HepG2 (cell line): Measurements from ENCODE around the gene SARS2. TPM values are rescaled to one million over a fixed set of nuclear protein-coding genes. Genes with fewer than 3 reads are reported as not detected.

Source experiments
- CBX1 ChIP-seq: IDR thresholded peaks from one replicate; pipeline ENCODE4 v1.6.1; 2016; ENCODE audit warnings: antibody characterized with exemption, low read depth
- CC2D1A ChIP-seq: sonication (generic); formaldehyde crosslinking; IDR thresholded peaks from 2 replicates; pipeline ENCODE4 v1.8.1; 2023; ENCODE audit warnings: mild to moderate bottlenecking, missing genetic modification reagents
- DMTF1 ChIP-seq: sonication (generic); formaldehyde crosslinking; IDR thresholded peaks from 2 replicates; pipeline ENCODE4 v1.4.0; 2020; ENCODE audit warnings: mild to moderate bottlenecking, missing genetic modification reagents
- FOSL1 ChIP-seq: sonication (generic); formaldehyde crosslinking; IDR thresholded peaks from 2 replicates; pipeline ENCODE4 v1.9.0; 2021; ENCODE audit warnings: missing genetic modification reagents, borderline replicate concordance
- HOXD1 ChIP-seq: sonication (generic); formaldehyde crosslinking; IDR thresholded peaks from 2 replicates; pipeline ENCODE4 v1.5.0; 2020; ENCODE audit warnings: missing genetic modification reagents
- IKZF1 ChIP-seq: fragments of 450-650 bp; IDR thresholded peaks from 2 replicates; pipeline ENCODE4 v1.7.1; 2016
- ISL2 ChIP-seq: sonication (generic); formaldehyde crosslinking; IDR thresholded peaks from 2 replicates; pipeline ENCODE4 v1.5.0; 2020; ENCODE audit warnings: missing genetic modification reagents
- MIXL1 ChIP-seq: IDR thresholded peaks from 2 replicates; pipeline ENCODE4 v1.6.1; 2016
- NFIC ChIP-seq: IDR thresholded peaks from 2 replicates; pipeline ENCODE4 v1.6.1; 2012; ENCODE audit warnings: mild to moderate bottlenecking, low read length, inconsistent platforms
- PBX2 ChIP-seq: IDR thresholded peaks from 2 replicates; pipeline ENCODE4 v1.6.1; 2016; ENCODE audit warnings: control low read depth
- PHF8 ChIP-seq: sonication (generic); formaldehyde crosslinking; IDR thresholded peaks from 2 replicates; pipeline ENCODE4 v1.5.0; 2020; ENCODE audit warnings: missing genetic modification reagents
- RBM22 ChIP-seq: fragments of 200-400 bp; formaldehyde crosslinking; optimal IDR thresholded peaks from 2 replicates; pipeline ENCODE3; 2017; ENCODE audit warnings: mild to moderate bottlenecking, low read length, moderate library complexity
- RBM39 ChIP-seq: fragments of 200-400 bp; formaldehyde crosslinking; IDR thresholded peaks from one replicate; pipeline ENCODE4 v1.6.1; 2018; ENCODE audit warnings: antibody characterized with exemption, mild to moderate bottlenecking, low read depth, low read length; ENCODE audit not compliant: poor library complexity, severe bottlenecking
- REPIN1 ChIP-seq: sonication (generic); formaldehyde crosslinking; IDR thresholded peaks from 2 replicates; pipeline ENCODE4 v1.8.0; 2022; ENCODE audit warnings: missing genetic modification reagents, low read depth, mild to moderate bottlenecking, borderline replicate concordance
- SALL1 ChIP-seq: sonication (generic); formaldehyde crosslinking; IDR thresholded peaks from 2 replicates; pipeline ENCODE4 v1.8.0; 2022; ENCODE audit warnings: mild to moderate bottlenecking, missing genetic modification reagents
- SNAPC2 ChIP-seq: sonication (generic); formaldehyde crosslinking; IDR thresholded peaks from 2 replicates; pipeline ENCODE4 v1.8.1; 2022; ENCODE audit warnings: mild to moderate bottlenecking, missing genetic modification reagents
- STAT5B ChIP-seq: sonication (generic); formaldehyde crosslinking; IDR thresholded peaks from 2 replicates; pipeline ENCODE4 v1.4.0; 2020; ENCODE audit warnings: missing genetic modification reagents
- TCF7 ChIP-seq: sonication (generic); IDR thresholded peaks from 2 replicates; pipeline ENCODE4 v1.6.1; 2016; ENCODE audit warnings: antibody characterized with exemption, low read depth
- ZNF160 ChIP-seq: sonication (generic); formaldehyde crosslinking; IDR thresholded peaks from 2 replicates; pipeline ENCODE4 v1.8.0; 2022; ENCODE audit warnings: mild to moderate bottlenecking, inconsistent platforms, missing genetic modification reagents
- ZNF18 ChIP-seq: sonication (generic); formaldehyde crosslinking; IDR thresholded peaks from 2 replicates; pipeline ENCODE4 v1.8.0; 2022; ENCODE audit warnings: mild to moderate bottlenecking, missing genetic modification reagents; ENCODE audit not compliant: insufficient replicate concordance
- ZNF331 ChIP-seq: sonication (generic); formaldehyde crosslinking; IDR thresholded peaks from 2 replicates; pipeline ENCODE4 v1.4.0; 2020; ENCODE audit warnings: missing genetic modification reagents
- ZNF337 ChIP-seq: sonication (generic); formaldehyde crosslinking; IDR thresholded peaks from 2 replicates; pipeline ENCODE4 v1.5.1; 2020; ENCODE audit warnings: missing genetic modification reagents, low read depth, mild to moderate bottlenecking, borderline replicate concordance
- ZNF549 ChIP-seq: sonication (generic); formaldehyde crosslinking; IDR thresholded peaks from 2 replicates; pipeline ENCODE4 v1.5.0; 2020; ENCODE audit warnings: missing genetic modification reagents
- ZNF572 ChIP-seq: sonication (generic); formaldehyde crosslinking; IDR thresholded peaks from 2 replicates; pipeline ENCODE4 v1.5.1; 2020; ENCODE audit warnings: mild to moderate bottlenecking, missing genetic modification reagents
- ZNF776 ChIP-seq: sonication (generic); formaldehyde crosslinking; IDR thresholded peaks from 2 replicates; pipeline ENCODE4 v1.4.0; 2020; ENCODE audit warnings: mild to moderate bottlenecking, missing genetic modification reagents
- ZSCAN12 ChIP-seq: sonication (generic); formaldehyde crosslinking; IDR thresholded peaks from 2 replicates; pipeline ENCODE4 v1.9.0; 2021; ENCODE audit warnings: mild to moderate bottlenecking, missing genetic modification reagents
- polyA plus RNA-seq, 8 experiments: library from polyadenylated mRNA; depleted of rRNA in 3 of 8; stranded (reverse) in 7 of 8; unstranded in 1 of 8; fragments of >200 nt; fragmentation: Illumina TruSeq in 4 of 8; extraction: Trizol in 4 of 8; gene quantifications; 2 replicates each; pipeline versions ENCODE4 v1.2.1 to v1.2.3, GENCODE V29; 2011 to 2016; ENCODE audit warnings: low read depth in 4 of 8, missing spikeins in 1 of 8, mixed read lengths in 1 of 8; ENCODE audit not compliant: insufficient read depth in 1 of 8
- total RNA-seq, 5 experiments: library from RNA; depleted of rRNA; stranded (reverse); fragments of >200 nt; fragmentation: Illumina TruSeq; extraction: Trizol; gene quantifications; 2 replicates each; pipeline ENCODE4 v1.2.3, GENCODE V29; 2016; ENCODE audit warnings: low read depth in 1 of 5
- TF ChIP-seq, protein P1 (sequence below): sonication (generic); formaldehyde crosslinking; IDR thresholded peaks from 2 replicates; pipeline ENCODE4 v1.9.0; 2021; ENCODE audit warnings: missing genetic modification reagents, borderline replicate concordance

SARS2 gene
- total and polyA plus RNA-seq, 2 of the 13 experiments (the other 11 are each of a cell fraction or from before 2014, with no cell fraction given): 40.0 to 48.6 TPM

DNA sequence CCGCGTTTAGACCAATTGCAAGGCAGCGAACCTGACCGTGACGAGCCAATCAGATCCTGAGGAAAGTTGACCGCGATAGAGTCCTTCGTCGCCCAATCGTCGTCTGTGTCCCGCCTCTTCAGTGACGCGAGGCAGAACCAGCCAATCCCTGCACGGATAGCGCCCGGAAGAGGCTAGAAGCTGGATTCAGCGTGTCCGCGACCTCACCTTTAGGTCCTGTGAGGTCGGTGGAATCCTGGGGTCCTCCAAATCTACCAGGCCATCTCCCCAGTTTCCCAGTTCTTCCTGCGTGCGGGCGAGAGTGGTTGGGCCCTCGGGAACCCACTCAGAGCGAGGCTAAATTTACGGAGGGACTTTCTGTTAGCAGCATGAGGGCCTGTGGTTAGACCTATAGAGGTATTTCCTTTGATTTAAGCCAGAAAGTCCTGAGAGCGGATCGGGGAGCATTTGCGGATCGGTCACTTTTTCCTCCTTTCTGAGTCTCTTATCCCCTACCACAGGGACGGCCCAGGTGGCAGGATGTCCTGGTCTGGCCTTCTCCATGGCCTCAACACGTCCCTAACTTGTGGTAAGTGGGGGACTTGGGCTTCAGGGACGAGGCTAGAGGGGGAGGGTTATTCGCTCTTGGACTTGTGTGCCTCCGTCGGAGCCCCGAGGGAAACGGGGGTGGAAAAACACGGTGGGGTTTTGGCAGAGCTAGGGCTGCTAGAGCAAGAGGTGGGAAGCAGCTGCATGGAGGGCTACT lies 385 bp upstream of the SARS2 start, which contains the start of gene MRPS12 (continued):
- TF ChIP-seq DMTF1 (CRISPR knock-in tag) (no peak), ISL2 (no peak), IKZF1 (no peak), FOSL1 (CRISPR knock-in tag) (no peak), PBX2 (CRISPR knock-in tag) (peak; percentile 53), CC2D1A (no peak), PHF8 (CRISPR knock-in tag) (peak; percentile 52; the same call in 1 of the 2 replicates), REPIN1 (no peak), TCF7 (no peak), MIXL1 (peak; percentile 11; the same call in 1 of the 2 replicates), ZNF572 (CRISPR knock-in tag) (0 out of 2 replicates have a peak, but pooled peaks have one; percentile 28), CBX1 (no peak), NFIC (no peak), ZNF337 (no peak), HOXD1 (CRISPR knock-in tag) (no peak; the same call in none of the 2 replicates), SNAPC2 (CRISPR knock-in tag) (no peak), ZNF160 (no peak), ZNF776 (CRISPR knock-in tag) (no peak), ZNF331 (CRISPR knock-in tag) (no peak), RBM22 (no peak), ZNF18 (no peak), RBM39 (peak; percentile 6), SALL1 (CRISPR knock-in tag) (no peak; the same call in 1 of the 2 replicates), ZNF549 (no peak), STAT5B (CRISPR knock-in tag) (0 out of 2 replicates have a peak, but pooled peaks have one; percentile 25), ZSCAN12 (CRISPR knock-in tag) (no peak)
- TF ChIP-seq, protein P1, sequence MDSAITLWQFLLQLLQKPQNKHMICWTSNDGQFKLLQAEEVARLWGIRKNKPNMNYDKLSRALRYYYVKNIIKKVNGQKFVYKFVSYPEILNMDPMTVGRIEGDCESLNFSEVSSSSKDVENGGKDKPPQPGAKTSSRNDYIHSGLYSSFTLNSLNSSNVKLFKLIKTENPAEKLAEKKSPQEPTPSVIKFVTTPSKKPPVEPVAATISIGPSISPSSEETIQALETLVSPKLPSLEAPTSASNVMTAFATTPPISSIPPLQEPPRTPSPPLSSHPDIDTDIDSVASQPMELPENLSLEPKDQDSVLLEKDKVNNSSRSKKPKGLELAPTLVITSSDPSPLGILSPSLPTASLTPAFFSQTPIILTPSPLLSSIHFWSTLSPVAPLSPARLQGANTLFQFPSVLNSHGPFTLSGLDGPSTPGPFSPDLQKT (CRISPR knock-in tag): no peak
